Psoas muscle (tissue), 8 donors: ENCODE data around the gene MTRR. TPM values are rescaled to one million over a fixed set of nuclear protein-coding genes. Genes with fewer than 3 reads are reported as not detected.

Experiments used
- ATAC-seq, 4 donors: fragments of 200-7000 bp; cut with Tn5 transposase; one replicate each; pipeline ENCODE4 v1.9.1; 2020; ENCODE audit warnings: moderate library complexity in 3 of 4, mild to moderate bottlenecking in 2 of 4
- DNase-seq, 2 donors: peaks; one replicate each; pipeline ENCODE4 v3.0.0-alpha.2; 2020
- H3K27ac ChIP-seq: fragments of 200-600 bp; one replicate; pipeline ENCODE4 v1.8.0; 2022
- H3K27me3 ChIP-seq, 3 donors: fragments of 200-600 bp in 1 of 3; one replicate each; pipeline versions ENCODE4 v1.6.1 to v1.8.0; 2013 to 2022; ENCODE audit warnings: low read length in 2 of 3, mild to moderate bottlenecking in 2 of 3, moderate library complexity in 1 of 3; ENCODE audit not compliant: insufficient read depth in 3 of 3
- H3K36me3 ChIP-seq, 2 donors: fragments of 200-600 bp in 1 of 2; one replicate each; pipeline versions ENCODE4 v1.6.1 to v1.8.0; 2013 to 2022; ENCODE audit warnings: low read depth in 1 of 2, mild to moderate bottlenecking in 1 of 2, moderate library complexity in 1 of 2; ENCODE audit not compliant: insufficient read depth in 1 of 2
- H3K4me1 ChIP-seq: fragments of 200-600 bp; one replicate; pipeline ENCODE4 v1.8.0; 2022
- H3K4me3 ChIP-seq: fragments of 200-600 bp; one replicate; pipeline ENCODE4 v1.8.0; 2022; ENCODE audit warnings: mild to moderate bottlenecking
- H3K9me3 ChIP-seq: fragments of 200-600 bp; one replicate; pipeline ENCODE4 v1.8.0; 2022
- CTCF ChIP-seq: fragments of 200-600 bp; IDR thresholded peaks from one replicate; pipeline ENCODE4 v1.8.0; 2022; ENCODE audit warnings: antibody characterized with exemption
- WGBS, 3 donors: extraction: QIAGEN DNeasy Blood & Tissue Kit; methylation state at CpG; one replicate each; pipeline versions ENCODE4 v1.1.6 to v1.1.7; 2013; 5-methylcytosine and 5-hydroxymethylcytosine counted together
- intact Hi-C, 2 donors: fragments of 100-400 bp; cut with DNase I; formaldehyde crosslinking; loops; one replicate each; pipeline versions ENCODE4 v1.11.0 to v1.14.2; 2022
- polyA plus RNA-seq, 3 donors: library from polyadenylated mRNA; stranded (reverse); fragments of 200-250 nt; gene quantifications; one replicate each; pipeline ENCODE4 v1.2.3, GENCODE V29; 2013
- total RNA-seq, 4 donors: library from RNA; stranded (reverse); fragmentation: NEBNext Ultra II Directional in 2 of 4; extraction: Animal tissue kit (Norgen Biotek cat#: 25700) in 2 of 4; gene quantifications; one replicate each; pipeline versions ENCODE4 v1.2.1 to v1.2.4, GENCODE V29; 2021 to 2023
- donor health status: healthy with polysubstance abuse.
- donor health status: DM: no; HTN: no; CAD: no; lungs with moderate emphysema.
- donor health status: Bipolar disorder and iron deficiency.
- donor health status: healthy.
- donor health status: DM: yes; HTN: yes; CAD: no.
- donor health status: DM: no; HTN: no; CAD: no.
- donor health status: DM: no; HTN: no; CAD: no.
- donor health status: DM: yes; HTN: yes; CAD: no.

MTRR gene
- total and polyA plus RNA-seq, 7 donors = 22.6 to 69.1 (median 63.3) TPM

GRCh38 chr5:7917130-7918123 lies 48.5 kb downstream of the MTRR start:
- intact Hi-C loops = no loop called here
- Histone ChIP-seq H3K36me3 (no peaks in the 10 kb centered on the region), H3K9me3 (no peaks in the 10 kb centered on the region), H3K4me1 (no peaks in the 10 kb centered on the region), H3K27me3 (no peaks in the 10 kb centered on the region), H3K4me3 (no peak overlapping the region), H3K27ac (no peak overlapping the region)
- WGBS, 3 donors = 66 to 80% (median 70%) methylated on average over 5 of the region's 5 CpGs
- ATAC-seq = no peak
- DNase-seq = no peak
- TF ChIP-seq CTCF = no peak

- 56 to 65% (median 59%) methylated on average over 7 of the region's 7 CpGs for WGBS, 3 donors
- no peak for TF ChIP-seq CTCF
Observed at GRCh38 chr5:7925961-7926695, 57.2 kb downstream of the MTRR start.

GRCh38 chr5:7926720-7927119 lies 57.8 kb downstream of the MTRR start:
- no peak for TF ChIP-seq CTCF
- no peaks in the 10 kb centered on the region for H3K27me3 ChIP-seq
- no peak for ATAC-seq
- no peaks in the 10 kb centered on the region for H3K4me1 ChIP-seq
- WGBS, 3 donors = 83% methylated on average over 6 of the region's 6 CpGs
- H3K27ac ChIP-seq = no peak overlapping the region
- no peak overlapping the region for H3K4me3 ChIP-seq
- H3K9me3 ChIP-seq = no peaks in the 10 kb centered on the region
- intact Hi-C loops = loop anchor here (5.0 to 10.0 kb wide), 2 partner anchors 1281 to 1288 kb away; no protein-coding TSS in a partner anchor
- DNase-seq = no peak
- H3K36me3 ChIP-seq = no peaks in the 10 kb centered on the region

More at GRCh38 chr5:7925961-7926695, 57.2 kb downstream of the MTRR start:
- Histone ChIP-seq H3K4me1 (no peaks in the 10 kb centered on the region), H3K9me3 (no peaks in the 10 kb centered on the region), H3K27me3 (no peaks in the 10 kb centered on the region), H3K4me3 (no peak overlapping the region), H3K27ac (no peak overlapping the region), H3K36me3 (no peaks in the 10 kb centered on the region)
- intact Hi-C loops = loop anchor here (5.0 to 10.0 kb wide), 2 partner anchors 1281 to 1289 kb away; no protein-coding TSS in a partner anchor
- no peak for ATAC-seq
- DNase-seq = no peak

GRCh38 chr5:7927466-7928375 lies 58.8 kb downstream of the MTRR start:
- DNase-seq (no peak), ATAC-seq (peak; percentile 59 to 78 (median 68))
- Histone ChIP-seq H3K4me3 (no peak overlapping the region), H3K4me1 (no peaks in the 10 kb centered on the region), H3K9me3 (no peaks in the 10 kb centered on the region), H3K27ac (no peak overlapping the region), H3K27me3 (no peaks in the 10 kb centered on the region), H3K36me3 (no peaks in the 10 kb centered on the region)
- peak; percentile 71 for TF ChIP-seq CTCF
- intact Hi-C loops = loop anchor here (5.0 to 10.0 kb wide), 2 partner anchors 1280 to 1287 kb away; no protein-coding TSS in a partner anchor
- 50 to 53% (median 51%) methylated on average over 26 of the region's 26 CpGs for WGBS, 3 donors
